ENCODE results near the gene CEND1.

The CEND1 gene

DNA sequence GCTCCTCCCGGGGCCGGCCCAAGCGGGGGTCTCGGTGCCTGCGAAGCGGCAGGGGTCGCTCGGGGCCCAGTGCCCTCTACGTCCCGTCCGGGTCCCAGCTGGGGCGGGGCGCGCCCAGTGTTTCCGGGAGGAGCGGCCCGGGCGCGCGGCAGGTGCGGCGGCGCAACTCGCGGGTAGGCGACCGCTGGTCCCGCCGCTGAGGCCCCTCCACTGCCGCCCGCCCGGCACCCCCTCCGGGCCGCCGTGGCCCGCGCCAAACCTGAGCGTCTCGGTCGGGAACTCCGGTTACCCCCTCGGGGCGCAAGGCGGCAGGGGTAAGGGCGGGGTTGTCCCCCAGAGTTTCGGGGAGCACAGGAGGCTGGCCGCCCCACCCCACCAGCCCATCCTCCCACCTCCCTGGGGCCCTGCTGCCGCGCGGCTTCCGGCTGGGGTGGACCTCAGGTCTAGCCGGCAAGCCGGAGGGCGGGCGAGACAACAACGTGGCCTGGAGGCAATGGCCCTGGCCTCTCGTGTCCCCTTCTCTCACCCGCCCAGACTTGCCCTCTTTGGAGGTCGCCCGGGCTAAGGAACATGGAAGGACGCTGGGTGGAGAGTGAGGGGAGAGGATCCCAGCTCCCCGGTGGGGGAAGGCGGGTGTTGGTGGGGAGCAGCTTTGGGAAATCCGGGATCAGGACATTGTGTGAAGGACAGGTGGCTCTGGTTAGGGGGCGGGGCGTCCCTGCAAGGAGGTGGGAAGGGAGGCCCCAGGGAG lies 37.4 kb upstream of the CEND1 start:
- DNase-seq (ENCODE audit: low spot score): peak; percentile 60

DNA sequence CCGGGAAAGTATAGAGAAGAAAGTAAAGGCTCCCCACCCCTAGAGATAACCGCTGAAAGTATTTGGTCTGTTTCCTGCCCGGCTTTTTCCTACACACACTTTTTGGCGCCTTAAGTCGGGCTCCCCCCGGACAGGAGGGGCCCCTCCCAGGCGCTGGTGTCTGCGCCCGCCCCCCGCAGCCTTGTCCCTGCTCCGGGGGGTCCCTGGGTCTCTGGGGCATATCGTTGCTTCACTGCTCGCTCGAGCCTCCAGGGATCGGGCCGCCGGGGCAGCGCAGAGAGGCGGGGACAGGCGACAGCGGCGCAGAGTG lies 36.9 kb upstream of the CEND1 start:
- DNase-seq (ENCODE audit: low spot score): no peak

DNA sequence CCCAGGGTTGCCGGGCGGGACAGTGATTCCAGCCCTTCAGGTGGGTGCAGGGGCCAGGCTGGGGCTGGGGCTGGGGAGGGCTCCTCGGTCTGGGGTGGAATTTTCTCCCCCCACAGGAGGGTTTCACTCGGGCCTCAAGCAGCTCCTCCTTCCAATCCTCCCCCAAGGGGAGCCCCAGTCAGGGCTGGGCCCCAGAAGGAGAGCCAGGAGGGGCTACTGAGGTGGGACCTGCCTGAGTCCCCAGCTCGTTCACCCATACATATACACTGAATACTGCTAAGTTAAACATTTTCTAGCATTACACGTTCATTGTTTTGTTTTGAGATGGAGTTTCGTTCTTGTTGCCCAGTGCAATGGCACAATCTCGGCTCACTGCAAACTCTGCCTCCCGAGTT lies 36.3 kb upstream of the CEND1 start:
- DNase-seq (ENCODE audit: low spot score): no peak

DNA sequence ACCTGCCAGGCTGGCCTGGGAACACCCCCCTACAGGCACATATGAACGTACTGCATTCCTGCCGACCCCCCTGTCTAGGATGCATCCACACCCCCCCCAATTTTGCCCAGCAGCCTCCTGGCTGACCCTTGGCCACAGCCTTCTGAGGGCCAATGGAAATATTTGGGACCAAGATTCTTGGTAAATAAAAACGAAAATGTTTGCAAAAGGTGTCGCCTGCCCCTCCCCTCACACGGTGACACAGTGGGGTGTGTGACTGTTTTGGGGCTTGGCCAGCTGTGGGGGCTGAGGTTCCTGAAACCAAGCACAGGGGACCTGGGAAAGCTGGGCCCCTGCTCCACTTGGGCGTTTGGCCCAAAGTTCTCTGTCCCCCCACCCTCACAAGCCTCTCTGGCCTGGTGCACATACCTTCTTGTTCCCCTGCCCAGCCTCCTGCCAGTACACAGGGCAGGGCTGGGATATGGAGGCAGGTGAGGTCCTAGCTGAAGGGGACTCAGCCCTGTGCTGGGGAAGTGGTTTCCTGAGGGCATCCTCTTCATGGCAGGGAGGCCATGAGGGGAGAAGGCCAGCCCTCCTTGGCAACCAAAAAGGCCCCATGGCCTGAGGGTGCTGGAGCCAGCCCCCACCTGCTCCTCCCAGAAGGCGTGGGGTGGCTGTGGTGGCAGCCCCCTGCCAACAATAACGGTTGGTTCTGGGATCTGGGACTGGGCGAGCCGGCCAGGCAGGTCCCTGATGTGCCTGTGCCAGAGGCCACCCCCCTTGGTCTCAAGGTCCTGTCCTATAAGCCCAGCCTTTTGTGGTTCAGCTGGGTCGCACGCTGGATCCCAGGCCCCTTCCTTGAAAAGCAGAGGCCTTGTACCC lies 35.7 kb upstream of the CEND1 start:
- DNase-seq (ENCODE audit: low spot score): no peak

DNA sequence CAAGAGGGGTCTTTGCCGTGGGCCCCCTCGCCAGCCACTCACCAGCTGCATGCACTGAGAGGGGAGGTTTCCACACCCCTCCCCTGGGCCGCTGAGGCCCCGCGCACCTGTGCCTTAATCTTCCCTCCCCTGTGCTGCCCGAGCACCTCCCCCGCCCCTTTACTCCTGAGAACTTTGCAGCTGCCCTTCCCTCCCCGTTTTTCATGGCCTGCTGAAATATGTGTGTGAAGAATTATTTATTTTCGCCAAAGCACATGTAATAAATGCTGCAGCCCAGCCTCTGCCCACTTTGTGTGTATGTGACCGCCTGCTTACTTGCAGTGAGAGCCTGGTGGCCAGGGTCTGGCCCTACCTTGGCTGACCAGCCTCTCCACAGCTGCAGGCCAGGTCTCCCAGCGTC lies 35.1 kb upstream of the CEND1 start:
- no peak for DNase-seq (ENCODE audit: low spot score)

DNA sequence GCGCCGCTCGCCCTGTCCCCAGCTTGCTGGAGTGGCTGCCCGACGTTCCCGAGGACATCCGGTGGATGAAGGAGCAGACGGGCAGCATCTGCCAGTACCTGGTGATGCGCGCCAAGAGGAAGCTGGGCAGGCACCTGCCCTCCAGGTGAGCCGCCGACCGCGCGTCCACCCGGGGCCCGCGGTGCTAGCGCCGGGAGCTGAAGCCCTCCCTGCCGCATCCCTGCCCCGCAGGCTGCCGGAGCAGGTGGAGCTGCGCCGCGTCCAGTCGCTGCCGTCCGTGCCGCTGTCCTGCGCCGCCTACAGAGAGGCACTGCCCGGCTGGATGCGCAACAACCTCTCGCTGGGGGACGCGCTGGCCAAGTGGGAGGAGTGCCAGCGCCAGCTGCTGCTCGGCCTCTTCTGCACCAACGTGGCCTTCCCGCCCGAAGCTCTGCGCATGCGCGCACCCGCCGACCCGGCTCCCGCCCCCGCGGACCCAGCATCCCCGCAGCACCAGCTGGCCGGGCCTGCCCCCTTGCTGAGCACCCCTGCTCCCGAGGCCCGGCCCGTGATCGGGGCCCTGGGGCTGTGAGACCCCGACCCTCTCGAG lies 34.5 kb upstream of the CEND1 start:
- no peak for DNase-seq (ENCODE audit: low spot score)

DNA sequence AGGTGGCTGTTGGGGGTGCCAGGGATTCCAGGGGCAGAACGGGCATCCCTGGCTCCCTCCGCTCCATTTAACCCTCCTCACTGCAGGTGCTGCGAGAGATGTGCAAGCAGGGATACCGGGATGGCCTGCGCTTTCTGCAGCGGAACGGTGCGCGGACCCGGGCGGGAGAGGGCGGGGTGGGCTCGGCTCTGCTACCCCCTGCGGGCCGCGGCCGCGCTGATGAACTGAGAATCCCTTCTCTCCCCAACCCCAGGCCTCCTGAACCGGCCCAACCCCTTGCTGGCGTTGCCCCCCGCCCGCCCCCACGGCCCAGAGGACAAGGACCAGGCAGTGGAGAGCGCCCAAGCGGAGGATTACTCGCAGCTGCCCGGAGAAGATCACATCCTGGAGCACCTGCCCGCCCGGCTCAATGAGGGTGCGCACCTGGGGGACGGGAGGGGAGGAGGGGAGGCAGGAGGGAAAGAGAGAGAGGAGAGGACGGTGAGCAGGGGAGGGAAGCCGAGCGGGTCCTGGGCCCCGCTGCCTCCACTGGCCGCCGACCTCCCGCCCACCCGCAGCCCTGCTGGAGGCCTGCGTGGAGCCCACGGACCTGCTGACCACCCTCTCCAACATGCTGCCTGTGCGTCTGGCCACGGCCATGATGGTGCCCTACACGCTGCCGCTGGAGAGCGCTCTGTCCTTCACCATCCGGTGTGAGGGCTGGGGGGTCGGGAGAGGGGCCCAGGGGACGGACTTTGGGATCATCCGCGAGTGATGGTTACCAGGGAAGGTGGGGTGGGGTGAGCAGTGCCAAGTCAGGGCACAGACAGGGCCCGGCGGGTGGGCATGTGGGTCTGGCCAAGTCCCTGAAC lies 33.8 kb upstream of the CEND1 start:
- no peak for DNase-seq (ENCODE audit: low spot score)

DNA sequence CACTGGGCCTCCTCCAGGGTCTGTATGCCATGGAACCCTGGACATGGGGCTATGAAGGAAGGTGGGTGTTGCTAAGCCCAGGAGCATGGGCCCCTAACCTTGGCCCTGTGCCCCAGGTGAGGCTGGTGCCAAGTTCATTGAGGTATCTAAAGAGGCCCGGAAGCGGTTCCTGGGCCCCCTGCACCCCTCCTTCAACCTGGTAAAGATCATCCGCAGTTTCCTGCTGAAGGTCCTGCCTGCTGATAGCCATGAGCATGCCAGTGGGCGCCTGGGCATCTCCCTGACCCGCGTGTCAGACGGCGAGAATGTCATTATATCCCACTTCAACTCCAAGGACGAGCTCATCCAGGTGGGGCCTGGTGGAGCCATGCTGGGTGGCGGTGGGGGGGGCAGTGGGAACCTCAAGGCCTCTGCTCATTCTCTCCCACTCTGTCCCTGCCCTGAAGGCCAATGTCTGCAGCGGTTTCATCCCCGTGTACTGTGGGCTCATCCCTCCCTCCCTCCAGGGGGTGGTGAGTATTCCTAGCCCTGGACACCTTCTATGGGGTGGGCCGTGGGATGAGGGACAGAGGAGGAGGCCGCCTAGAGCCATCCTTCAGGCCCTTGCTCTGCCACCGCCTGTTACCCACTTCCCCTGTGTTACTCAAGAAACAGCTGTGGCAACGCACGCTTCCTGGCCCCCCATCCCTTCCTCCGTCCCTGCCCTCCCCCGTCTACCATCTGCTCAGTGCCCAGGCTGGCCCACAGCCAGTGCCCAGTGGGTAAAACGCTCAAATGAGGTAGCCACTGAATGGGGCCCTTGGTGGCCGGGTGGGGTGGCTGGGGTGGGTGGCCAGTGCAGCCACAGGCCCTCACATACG lies 31.9 kb upstream of the CEND1 start:
- DNase-seq (ENCODE audit: low spot score): no peak

DNA sequence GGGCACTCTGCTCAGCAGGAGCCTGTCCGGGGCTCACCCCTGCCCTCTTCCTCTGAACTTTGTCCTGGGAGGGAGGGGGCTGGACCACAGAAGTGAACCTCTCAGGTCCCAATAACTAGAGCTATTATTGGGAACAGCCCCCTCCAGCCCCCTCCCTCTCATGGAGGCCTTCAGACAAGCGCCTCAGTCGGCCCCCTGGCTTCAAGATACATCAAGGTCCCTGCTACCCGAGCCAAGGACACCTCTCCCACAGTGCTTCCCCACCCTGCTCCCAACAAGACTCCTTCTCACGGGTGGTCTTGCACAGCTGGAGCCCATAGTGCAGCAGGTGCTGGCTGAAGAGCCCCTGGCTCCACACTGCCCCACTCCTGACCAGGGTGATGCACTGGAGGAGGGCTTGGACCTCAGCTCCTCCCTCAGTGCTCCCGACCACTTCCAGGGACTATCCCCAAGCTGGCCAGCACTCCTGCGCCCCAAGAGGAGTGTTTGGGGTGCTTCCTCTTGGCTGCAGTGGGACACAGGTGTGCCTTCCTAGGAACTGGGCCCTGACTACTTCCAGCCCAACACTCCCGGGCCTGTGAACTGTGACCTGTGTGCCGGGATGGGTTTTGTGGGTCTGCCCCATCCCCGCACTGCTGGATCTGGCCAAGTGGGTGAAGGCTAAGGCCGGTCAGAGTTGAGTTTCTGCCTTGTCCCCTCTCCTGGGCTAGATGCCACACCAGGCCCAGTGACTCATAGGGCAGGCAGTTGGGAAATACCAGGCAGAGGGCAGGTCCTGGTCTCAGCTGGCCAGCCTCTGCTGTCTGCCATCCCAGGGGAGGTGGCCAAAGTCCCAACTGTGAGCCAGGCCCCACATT lies 31.0 kb upstream of the CEND1 start:
- DNase-seq (ENCODE audit: low spot score): peak; percentile 73

DNA sequence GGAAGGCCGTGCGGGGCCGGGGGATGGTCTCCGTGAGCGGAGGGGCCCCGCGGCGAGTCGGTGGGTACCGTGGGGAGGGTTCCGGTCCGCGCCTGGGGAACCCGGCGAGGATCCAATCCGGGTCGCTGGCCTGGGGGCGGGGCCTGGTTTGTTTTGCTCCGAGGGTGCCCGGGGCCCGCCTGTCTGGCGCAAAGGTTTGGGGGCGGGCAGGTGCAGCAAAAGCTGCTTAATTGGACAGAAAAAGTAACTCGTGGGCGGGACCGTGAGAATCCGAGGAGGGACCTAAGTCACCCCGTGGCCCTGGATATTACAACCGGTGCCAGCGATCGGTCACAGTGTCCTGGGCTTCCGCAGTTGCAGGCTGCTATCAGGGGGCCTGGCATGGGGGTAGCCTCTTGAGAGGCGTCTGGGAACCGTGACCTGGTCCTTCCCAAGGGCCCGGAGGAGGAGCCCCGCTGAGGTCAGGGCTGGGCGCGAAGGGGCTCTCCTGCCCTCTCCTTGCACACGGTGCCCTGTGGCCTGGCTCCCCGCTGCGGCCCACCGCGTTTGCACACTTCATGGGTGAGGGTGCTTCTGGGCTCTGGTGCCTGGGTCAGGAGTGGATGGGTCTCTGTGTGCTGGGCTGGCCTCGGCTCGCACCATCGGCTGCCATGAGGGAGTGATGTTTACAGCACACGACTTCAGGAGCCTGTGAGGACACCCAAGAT lies 30.2 kb upstream of the CEND1 start:
- peak; percentile 83 for DNase-seq (ENCODE audit: low spot score)

DNA sequence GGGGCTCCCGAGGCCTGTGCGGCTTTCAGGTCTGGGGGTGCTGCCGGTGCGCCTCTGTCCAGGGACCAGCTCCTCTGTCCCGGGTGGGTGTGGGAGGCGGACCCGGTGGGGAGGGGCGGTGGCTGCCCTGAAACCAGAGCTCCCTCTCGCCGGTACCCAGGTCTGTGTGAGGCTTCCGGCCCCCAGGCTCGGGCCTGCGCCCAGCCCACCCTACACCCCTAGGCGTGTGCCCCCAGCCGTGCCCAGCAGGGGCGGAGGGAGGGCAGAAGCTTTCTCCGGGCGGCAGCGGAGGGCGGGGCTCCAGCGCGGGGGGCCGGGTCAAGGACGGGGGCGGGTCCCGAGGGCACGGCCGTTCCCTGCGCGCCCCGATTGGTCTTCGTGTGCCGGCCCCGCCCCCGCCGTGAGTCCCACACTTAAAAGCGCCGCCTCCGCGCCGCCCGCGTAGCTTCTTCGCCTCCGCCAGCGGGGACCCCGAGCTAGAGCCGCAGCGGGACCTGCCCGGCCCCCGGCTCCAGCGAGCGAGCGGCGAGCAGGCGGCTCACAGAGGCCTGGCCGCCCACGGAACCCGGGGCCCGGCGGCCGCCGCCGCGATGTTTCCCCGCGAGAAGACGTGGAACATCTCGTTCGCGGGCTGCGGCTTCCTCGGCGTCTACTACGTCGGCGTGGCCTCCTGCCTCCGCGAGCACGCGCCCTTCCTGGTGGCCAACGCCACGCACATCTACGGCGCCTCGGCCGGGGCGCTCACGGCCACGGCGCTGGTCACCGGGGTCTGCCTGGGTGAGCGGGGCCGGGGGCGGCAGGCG lies 29.4 kb upstream of the CEND1 start:
- DNase-seq (ENCODE audit: low spot score): peak; percentile 85

DNA sequence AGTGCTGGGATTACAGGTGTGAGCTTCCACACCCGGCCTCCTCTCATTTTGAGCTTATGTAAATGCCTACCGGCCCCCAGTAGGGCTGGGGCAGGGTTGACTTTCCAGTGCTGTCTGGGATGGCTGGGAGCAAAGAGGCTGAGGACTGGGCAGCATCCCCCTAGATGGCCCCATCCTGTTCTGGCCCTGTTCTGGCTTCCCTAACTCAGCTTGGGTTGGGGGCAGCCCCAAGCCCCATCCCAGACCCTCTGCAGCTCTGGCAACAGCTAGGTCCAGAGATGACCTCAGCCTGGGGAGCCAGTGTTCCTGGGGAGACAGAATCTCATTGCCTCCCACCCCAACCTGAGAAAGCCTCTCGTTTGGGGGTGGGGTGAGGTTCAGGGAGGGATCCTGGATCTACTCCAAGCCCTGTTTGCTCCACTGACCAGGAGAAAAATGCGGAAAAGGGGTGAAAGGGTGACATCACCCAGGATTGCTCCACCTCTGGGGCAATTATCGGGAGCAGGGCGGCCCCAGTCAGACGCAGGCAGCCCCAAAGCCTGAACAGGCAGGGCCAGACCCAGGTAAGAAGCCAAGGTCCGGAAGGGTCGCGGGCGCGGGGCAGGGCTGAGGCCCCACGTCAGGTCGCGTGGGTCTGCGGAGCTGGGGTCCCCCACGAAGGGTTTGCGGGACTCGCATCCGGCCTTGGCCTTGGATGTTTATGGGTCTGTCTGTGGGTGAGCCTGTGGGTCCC lies 28.7 kb upstream of the CEND1 start, which contains the start of gene PNPLA2:
Gene PNPLA2 (plus strand): TSS at position 519 of the 733 bp plus-strand sequence. CDS start 805 bp downstream, outside the sequence.
- DNase-seq (ENCODE audit: low spot score): no peak

DNA sequence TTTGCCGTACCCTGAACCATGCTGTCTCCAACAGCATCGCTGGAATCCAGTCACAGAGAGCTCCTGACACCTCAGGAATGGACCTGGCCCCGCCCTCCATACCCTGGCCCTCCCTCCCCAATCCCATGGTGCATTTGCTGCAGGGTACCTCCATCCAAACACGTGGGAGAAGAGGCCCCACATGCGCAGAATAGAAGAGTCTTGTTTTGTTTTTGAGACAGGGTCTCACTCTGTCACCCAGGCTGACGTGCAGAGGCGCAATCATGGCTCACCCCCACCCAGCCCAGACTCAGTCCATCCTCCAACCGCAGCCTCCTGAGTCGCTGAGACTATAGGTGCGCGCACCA lies 26.5 kb upstream of the CEND1 start:
- DNase-seq (ENCODE audit: low spot score): no peak

DNA sequence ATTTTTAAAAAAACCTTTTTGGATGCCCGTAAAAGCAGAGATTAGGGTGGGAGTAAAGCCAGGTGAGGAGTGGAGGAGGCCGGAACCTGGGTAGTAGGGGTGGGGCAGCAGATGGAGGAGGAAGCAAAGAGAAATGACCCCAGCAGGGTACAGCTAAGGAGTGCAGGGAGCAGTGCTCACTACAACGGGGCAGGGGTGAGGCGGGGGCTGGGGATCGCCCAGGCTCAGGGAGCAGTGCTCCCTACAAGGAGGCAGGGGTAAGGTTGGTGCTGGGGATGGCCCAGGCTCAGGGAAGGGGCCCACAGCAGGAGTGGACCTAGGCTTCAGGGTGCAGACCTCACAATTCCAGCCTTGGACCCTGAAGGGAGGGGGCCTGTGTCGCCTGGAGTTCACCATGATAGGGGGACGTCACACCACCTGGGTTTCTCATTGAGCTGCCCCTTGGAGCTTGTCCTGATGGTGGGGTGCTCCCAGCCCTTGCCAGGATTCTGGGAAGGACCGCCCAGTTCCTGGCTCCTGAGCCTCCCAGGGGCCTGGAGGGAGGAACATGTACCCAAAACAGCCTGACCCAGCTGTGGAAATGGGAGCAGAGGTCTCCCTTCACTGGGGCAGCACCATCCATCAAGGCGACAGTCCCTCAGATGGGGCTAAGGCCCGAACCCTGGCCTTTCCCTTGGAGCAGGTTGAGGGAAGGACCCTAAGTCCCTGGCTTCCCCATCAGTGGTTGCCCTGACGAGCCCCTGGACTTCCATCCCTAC lies 26.0 kb upstream of the CEND1 start:
- no peak for DNase-seq (ENCODE audit: low spot score)

DNA sequence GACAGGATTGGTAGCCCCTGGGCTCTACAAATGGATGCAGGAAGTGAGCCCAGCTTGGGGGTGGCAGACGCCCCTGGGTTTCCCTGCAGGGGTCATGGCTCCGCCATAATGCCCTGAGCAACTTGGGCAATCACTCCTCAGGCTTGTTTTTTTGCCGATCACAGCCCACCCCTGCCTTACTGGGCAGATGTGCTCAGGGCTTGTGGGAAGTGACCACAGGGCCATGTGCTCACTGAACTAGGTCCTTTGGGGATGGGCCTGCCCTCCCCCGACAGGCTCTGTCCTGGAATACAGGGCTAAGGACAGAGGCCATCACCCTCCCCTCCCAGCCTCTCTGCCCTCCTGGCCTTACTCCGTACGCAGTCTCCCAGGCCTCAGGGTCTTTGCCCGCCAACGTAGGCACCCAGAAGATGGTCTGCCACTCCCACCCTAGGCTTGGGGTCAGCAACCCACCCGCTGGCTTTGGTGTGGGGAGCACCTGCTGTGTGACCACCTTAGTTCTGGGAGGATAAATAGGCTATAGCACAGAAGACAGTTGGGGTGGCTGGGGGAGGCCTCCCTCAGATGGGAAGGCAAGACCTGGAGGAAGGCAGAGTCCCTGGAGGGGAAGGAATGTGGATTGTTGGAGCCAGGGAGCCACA lies 23.7 kb upstream of the CEND1 start:
- no peak for DNase-seq (ENCODE audit: low spot score)

DNA sequence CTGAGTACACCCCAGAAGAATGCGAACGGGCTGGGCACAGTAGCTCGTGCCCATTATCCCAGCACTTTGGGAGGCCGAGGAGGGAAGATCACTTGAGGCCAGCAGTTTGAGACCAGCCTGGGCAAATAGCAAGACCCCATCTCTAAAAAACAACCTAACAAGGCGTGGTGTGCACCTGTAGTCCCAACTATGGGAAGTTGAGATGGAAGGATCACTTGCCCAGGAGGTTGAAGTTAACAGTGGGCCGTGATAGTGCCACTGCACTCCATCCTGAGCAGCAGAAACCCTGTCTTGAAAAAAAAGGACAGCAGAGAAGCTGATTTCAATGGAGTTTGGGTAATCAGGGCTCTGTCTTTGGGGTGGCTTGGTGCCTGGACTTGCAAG lies 23.2 kb upstream of the CEND1 start:
- no peak for DNase-seq (ENCODE audit: low spot score)

DNA sequence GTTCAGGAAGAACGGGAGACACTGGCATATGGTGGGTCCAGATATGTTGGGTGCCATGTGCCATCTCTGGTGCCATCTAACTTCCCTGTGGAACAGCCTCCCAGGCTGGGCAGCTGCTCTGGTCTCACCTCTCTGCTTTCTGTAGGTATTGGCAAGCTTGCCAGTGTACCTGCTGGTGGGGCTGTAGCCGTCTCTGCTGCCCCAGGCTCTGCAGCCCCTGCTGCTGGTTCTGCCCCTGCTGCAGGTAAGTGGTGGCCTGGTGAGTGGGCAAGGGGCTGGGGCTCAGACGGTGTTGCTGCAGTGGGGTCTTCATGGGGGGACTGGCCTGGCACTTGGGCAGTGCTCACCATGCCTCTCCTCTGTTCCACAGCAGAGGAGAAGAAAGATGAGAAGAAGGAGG lies 22.5 kb upstream of the CEND1 start:
- no peak for DNase-seq (ENCODE audit: low spot score)

All from SW480 (cell line).